SK-N-SH treated with all-trans-retinoic acid at 6 μM for 48 hours (cell line): Measurements from ENCODE around the gene RASAL1.

ENCODE experiments used
- ATAC-seq: fragments of 200-7000 bp; cut with Tn5 transposase; 3 replicates; pipeline ENCODE4 v1.9.1; 2020; ENCODE audit warnings: mild to moderate bottlenecking, moderate library complexity
- ARNTL ChIP-seq: fragments of 450-650 bp; formaldehyde crosslinking; IDR thresholded peaks from 2 replicates; pipeline ENCODE4 v1.5.0; 2020; ENCODE audit warnings: low read depth, mild to moderate bottlenecking, moderate library complexity, borderline replicate concordance
- CREB5 ChIP-seq: fragments of 250-450 bp; sonication (Bioruptor Pico); IDR thresholded peaks from 2 replicates; pipeline ENCODE4 v1.5.1; 2020; ENCODE audit warnings: low read depth, mild to moderate bottlenecking, moderate library complexity
- OSR1 ChIP-seq: fragments of 250-450 bp; sonication (Bioruptor Pico); IDR thresholded peaks from 2 replicates; pipeline ENCODE4 v1.8.0; 2022; ENCODE audit warnings: moderate library complexity, mild to moderate bottlenecking, inconsistent platforms
- PATZ1 ChIP-seq: fragments of 250-450 bp; sonication (Bioruptor Pico); IDR thresholded peaks from 2 replicates; pipeline ENCODE4 v1.8.0; 2020; ENCODE audit warnings: mild to moderate bottlenecking, moderate library complexity, borderline replicate concordance
- PPARA ChIP-seq: fragments of 250-450 bp; sonication (Bioruptor Pico); IDR thresholded peaks from 2 replicates; pipeline ENCODE4 v1.5.0; 2020; ENCODE audit warnings: mild to moderate bottlenecking, borderline replicate concordance
- TCF4 ChIP-seq: fragments of 250-450 bp; sonication (Bioruptor Pico); IDR thresholded peaks from 2 replicates; pipeline ENCODE4 v1.8.0; 2021; ENCODE audit warnings: mild to moderate bottlenecking, moderate library complexity, borderline replicate concordance
- TOX ChIP-seq: fragments of 250-450 bp; sonication (Bioruptor Pico); IDR thresholded peaks from 2 replicates; pipeline ENCODE4 v1.8.0; 2021; ENCODE audit warnings: mild to moderate bottlenecking, moderate library complexity, borderline replicate concordance
- ZC3H10 ChIP-seq: fragments of 250-450 bp; sonication (Bioruptor Pico); IDR thresholded peaks from 2 replicates; pipeline ENCODE4 v1.5.1; 2021; ENCODE audit warnings: mild to moderate bottlenecking, moderate library complexity
- ZNF565 ChIP-seq: fragments of 450-650 bp; formaldehyde crosslinking; conservative IDR thresholded peaks from 2 replicates; pipeline ENCODE4 v1.5.0; 2020; ENCODE audit warnings: low read depth, mild to moderate bottlenecking, moderate library complexity
- ZNF70 ChIP-seq: fragments of 450-650 bp; formaldehyde crosslinking; IDR thresholded peaks from 2 replicates; pipeline ENCODE4 v1.5.0; 2020; ENCODE audit warnings: mild to moderate bottlenecking, moderate library complexity

RASAL1 gene

GRCh38 chr12:113049976-113050742, 85.4 kb downstream of the RASAL1 start:
- TF ChIP-seq CREB5 (CRISPR knock-in tag) = no peak
- TF ChIP-seq ZC3H10 (CRISPR knock-in tag) = no peak
- no peak for TF ChIP-seq PPARA (CRISPR knock-in tag)
- no peak for TF ChIP-seq ZNF565 (CRISPR knock-in tag)
- no peak for TF ChIP-seq ARNTL (CRISPR knock-in tag)
- TF ChIP-seq PATZ1 = no peak
- TF ChIP-seq TCF4 = no peak
- no peak for TF ChIP-seq OSR1 (CRISPR knock-in tag)
- TF ChIP-seq TOX (CRISPR knock-in tag) = no peak
- no peak for TF ChIP-seq ZNF70 (CRISPR knock-in tag)
- peak; percentile 74 for ATAC-seq
